ENCODE data around the gene KIF16B. TPM values are rescaled to one million over a fixed set of nuclear protein-coding genes. Genes with fewer than 3 reads are reported as not detected.
"Not testable (repeated sequence)": the region's sequence is repeated elsewhere in the genome, so short reads cannot be mapped to it uniquely, and the experiment has no call there.

KIF16B gene
- polyA plus RNA-seq, 1 donor, result 25.0 TPM

DNA sequence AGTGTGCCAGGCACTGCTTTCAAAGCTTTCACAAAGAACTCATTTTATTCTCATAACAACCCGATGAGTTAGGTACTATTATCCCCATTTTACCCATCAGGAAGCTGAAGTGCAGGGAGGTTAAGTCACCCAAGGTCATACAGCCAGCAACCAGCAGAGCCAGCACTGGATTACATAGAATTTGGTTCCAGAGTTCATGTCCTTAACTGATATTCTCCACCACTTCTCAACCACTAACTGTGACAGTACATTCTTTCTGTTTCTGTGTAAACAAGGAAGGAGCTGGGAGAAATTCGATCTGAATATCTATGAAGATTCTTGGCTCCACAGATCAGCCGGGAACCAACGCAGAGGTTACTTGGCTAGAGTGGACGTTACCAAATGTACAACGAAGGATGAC, 98.0 kb downstream of the KIF16B start:
- DNase-seq (ENCODE audit: low read depth), result no peak

DNA sequence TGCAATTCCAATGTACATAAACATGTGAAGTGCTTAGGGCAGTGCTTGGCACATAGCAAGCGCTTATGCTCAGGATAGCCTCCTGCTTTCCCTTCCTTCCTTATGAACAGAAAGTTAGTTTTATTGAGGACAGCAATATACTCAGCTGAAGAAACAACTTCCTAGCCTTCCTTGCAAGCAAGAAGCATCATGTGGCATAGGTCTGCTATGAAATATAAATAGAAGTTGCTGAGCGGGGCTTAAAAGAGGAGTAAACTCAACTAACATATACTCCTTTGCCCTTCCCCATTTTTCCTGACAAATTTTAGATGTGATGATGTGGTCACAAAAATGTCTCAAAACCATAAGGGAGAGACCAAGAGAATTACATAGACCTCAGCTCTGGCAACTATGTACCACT, 98.9 kb downstream of the KIF16B start:
- no peak for DNase-seq (ENCODE audit: low read depth)

DNA sequence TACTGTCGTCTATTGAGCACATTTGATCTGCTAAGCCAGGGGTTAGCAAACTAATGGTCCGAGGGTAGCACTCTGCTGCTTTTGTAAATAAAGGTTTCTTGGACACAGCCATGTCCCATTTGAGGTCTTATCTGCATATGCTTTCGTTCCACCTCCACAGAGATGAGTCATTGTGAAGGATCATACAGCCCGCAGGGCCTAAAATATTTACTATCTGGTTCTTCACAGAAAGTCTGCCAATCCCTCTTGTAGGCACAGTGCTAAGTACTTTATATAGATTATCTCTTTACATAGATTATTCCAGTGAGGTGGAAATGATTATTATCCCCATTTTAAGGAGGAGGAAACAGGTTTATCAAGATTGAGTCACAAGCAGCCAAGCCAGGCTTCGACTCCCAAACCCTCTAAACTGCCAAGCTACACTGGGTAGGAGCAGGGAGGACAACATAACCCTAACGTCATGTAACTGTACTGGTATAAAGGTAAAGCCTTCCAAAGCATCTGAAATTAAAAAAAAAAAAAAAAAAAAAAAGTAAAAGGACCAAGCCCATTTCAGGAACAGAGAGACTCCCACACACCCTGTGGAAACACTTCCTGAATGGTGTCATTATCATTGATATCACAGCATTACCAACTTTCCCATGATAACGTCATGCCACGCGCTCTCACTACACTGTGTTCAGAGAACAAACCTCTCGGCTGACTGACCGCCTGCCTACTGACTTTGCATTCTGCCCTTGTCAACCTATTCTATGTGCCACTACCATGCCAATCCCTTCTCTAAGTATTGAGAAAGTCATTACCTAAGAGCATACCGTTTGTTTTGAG, 101.0 kb downstream of the KIF16B start:
- DNase-seq (ENCODE audit: low read depth), result no peak

DNA sequence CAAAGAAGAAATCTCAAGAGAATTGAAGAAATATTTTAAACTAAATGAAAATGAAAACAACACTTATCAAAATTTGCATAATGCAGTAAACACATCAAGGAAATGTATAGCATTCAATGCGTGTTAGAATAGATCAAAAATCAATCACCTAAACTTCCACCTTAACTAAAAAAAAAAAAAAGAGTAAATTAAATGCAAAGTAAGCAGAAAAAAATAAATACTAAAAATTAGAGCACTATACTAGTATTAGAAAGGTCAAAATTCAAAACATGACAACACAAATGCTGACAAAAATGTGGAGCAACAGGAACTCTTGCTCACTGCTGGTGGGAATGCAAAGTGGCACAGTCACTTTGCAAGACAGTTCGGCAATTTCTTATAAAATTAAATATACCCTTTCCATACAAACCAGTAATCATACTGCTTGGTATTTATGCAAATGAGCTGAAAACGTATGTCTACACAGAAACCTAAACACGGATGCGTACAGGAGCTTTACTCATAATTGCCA, 103.8 kb downstream of the KIF16B start:
- no peak for DNase-seq (ENCODE audit: low read depth)

DNA sequence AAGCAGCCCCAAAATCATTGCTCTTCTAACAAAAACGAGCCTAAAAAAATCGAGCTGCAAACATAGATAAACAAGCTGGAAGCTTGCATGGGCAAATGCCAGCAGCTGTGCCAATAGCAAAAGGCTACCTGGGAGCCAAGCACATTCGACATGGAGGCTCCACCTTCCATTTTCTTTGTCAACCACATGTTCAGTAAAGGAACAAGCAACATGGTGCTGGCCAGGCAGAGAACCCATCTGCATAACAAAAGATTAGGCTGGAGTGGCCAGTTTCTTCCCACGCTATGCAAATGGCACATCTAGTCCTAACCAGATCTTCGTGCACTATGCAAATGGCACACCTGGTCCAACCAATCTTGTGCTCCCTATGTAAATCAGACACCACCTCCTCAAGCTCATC, 110.5 kb downstream of the KIF16B start:
- no peak for DNase-seq (ENCODE audit: low read depth)

DNA sequence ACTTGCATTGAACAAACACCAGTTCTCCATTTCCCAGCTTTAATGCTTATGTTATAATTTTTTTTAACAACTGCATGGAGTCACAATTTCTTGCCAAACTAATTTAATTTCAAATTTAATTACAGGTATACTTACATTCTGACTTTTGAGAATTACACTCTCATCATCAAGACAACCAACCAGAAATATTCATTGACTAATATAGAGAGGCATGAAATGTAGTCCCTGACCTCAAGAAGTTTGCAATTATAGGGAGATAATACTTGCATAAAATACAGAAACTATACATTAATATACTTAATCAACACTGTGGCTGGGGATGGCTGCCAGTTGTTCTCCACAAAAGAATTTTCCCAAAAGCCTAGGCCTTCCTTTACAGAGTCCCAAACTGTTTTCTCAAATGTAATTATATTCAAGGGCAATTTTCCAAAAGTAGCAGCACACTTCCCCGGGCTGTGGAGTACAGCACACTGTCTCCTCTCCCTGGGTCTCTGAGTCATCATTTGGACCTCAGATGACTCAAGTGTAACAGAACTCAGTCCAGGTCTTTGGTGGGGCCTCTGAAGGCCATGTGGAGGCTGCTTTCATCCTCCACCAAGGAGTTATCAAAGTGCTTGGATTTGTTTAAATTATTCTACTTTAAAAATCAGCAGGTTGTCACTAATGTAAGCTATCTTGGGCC, 114.1 kb downstream of the KIF16B start:
- peak; percentile 31 for DNase-seq (ENCODE audit: low read depth)

DNA sequence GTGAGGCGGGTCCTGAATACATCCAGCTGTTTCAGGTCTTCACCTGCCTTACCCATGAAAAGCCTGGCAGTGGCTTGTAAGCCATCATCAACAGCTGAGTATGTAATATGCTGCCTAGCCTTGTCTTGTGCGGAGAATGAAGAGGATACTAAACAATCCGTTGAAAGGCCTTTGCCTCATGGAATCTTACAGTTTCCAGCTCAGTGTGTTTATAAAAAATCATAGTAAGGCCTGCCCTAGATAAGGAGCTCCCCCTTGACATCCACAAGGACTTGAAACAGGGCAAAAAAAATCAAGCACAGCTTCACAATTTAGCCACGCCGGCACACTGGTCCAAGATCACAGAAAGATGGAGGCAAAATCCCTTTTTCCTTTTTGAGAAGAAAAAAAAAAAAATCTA, 115.7 kb downstream of the KIF16B start:
- no peak for DNase-seq (ENCODE audit: low read depth)

DNA sequence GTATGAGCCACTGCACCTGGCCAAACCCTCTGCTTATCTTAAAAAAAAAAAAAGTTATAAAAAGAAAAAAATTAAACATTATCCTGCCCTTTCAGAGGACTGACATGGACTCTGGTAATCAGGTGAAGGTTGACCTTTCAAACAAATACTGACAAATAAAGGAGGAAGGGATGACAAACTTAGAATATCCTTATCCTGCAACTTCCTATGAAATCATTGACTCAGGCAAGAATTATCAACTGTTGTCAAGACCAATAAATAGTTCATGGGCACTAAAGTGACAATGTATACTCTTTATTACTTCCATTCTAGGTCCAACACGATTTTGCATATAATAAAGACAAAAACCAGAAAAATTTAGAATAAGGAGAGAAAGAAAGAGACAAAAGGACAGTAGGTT, 117.9 kb downstream of the KIF16B start:
- DNase-seq (ENCODE audit: low read depth), result no peak

DNA sequence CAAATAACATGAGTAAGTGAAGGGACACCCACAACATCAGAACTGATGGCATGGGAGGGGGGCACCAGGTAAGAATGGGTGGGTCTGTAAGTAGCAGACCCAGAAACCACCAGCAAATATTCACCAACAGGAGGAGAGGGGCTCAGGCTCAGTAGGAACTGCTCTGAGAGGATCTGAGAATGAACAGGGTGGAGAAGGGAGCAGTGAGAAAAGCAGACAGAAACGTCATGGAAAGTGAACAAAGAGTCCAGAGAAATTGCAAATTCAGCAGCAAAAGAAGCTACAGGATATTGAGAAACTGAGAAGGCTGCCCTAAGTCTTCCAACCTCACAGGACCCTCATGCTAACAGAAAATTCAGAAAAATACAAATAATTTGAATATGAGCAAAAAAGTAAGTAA, 121.3 kb downstream of the KIF16B start:
- DNase-seq (ENCODE audit: low read depth), result no peak

DNA sequence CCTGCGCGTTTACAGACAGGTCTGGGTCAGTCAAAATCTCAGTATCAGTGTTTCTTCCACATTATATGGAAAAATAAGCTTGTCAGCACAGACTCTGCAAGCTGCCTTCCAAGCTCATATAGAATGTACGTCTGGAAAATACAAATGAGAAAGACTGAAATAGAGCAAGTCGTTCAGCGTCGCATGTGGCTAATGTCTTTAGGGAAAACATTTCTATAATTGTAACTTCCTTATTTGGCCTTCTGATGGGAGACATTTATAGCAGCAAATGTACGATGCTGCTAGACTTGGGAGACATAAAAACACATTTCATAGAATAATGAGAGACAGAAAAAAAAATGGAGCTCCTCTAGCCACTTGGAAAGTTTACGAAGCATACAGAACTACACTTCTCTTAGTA, 122.2 kb downstream of the KIF16B start:
- no peak for DNase-seq (ENCODE audit: low read depth)

DNA sequence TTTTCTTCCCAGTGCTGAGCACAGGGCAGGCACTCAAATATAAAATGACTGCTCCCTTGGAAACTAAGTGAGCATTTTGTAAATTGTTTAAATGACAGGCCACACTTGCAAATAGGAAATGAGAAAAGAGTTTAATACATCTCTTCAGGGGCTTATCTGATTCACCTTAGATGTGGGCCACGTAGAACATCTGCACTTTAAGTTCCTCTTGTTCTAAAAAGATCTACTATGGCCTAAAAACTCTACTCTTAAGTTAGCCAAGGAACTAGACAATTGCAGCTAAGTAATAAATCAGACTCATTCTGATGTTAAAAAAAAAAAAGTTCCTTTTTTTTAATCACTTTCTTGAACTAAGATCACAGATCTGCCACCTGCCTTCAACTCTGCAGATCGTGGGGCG, 126.3 kb downstream of the KIF16B start:
- no peak for DNase-seq (ENCODE audit: low read depth)

DNA sequence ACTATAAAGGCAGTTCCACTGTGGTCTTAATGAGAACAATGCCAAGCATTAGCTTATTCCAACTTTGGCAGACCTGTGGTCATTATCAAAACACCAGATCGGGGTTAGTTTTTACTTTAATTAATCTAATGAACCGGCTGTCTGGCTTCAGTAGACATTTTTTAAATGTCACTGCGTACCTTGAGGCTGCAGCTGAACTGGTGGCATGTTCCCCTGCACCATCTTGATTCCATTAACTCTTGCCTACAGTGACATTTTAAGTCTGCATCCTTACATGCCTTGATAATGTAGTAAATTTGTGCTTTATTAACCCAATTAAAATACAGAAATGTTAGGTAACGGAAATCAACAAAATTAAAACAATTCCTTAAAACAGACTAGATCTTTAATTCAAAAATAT, 127.0 kb downstream of the KIF16B start:
- no peak for DNase-seq (ENCODE audit: low read depth)

DNA sequence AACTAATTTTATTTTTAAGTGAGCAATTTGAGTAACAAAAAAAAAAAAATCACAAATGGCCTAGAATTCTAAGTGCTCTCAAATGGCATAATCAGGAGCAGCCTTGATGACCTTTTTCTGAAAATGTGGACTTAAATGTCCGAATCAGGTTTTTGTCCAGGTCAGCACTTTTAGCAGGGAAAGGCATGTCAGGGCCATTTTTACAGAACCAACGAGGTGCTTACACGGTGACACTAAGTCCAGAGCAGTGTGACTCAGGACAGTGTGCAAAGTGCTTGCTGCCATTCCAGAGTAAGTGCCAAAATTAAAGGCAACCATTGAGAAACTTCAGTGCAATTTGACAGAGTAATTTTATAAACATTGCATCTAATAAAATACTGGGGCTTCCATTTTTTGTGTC, 127.8 kb downstream of the KIF16B start:
- DNase-seq (ENCODE audit: low read depth), result no peak

DNA sequence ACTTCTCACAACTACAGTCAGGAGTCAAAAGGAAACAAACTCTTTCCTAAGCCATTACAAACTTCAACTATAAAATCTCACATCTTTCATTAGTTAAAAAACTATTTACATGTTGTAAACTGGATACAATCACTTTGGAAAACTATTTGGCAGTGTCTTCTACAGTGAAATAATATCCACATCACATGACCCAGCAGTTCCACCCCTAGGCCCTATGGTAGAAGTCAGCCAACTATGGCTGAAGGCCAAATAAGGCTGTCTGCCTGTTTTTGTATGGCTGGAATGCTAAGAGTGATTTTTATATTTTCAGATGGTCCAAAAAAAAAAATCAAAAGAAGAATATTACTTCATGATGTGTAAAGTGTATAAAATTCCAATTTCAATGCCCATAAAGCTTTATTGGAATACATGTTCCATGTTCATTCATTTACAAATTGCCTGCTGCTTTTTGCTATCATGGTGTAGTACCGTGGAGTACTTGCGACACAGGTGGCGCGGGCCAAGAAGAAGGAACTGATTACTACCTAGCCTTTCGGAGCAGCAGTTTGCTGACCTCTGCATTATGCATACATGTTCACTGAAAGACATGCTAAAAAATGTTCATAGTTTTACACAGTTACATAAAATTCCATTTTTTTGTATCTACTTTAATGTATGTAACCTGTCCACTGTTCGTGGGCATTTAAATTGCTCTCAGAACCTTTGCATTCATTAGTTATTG, 129.0 kb downstream of the KIF16B start:
- DNase-seq (ENCODE audit: low read depth), result peak; percentile 71

DNA sequence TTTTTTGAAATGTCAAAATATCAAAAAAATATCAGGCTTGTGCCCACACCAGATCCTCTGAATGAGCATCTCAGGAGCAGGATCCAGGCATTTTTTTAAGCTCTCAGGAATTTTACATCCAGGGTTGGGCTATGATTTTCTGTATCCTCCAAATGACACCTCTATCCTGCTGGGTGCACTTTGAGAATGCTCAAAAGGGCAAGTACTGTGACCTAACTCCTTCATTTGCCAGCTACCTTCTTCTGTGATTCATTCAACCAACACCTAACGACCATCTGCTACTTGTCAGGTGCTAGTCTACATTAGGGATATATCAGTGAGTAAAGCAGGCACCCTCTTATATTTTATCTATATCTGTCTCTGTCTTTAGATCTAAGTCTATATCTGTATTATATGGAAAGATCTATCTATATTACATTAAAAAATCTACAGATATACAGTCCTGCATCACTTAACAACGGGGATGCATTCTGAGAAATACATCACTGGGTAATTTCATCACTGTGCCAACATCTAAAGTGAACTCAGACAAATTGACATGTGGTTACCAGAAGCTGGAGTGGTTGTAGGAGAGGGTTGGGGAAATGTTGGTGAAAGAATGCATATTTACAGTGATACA, 131.6 kb downstream of the KIF16B start:
- DNase-seq (ENCODE audit: low read depth), result no peak

DNA sequence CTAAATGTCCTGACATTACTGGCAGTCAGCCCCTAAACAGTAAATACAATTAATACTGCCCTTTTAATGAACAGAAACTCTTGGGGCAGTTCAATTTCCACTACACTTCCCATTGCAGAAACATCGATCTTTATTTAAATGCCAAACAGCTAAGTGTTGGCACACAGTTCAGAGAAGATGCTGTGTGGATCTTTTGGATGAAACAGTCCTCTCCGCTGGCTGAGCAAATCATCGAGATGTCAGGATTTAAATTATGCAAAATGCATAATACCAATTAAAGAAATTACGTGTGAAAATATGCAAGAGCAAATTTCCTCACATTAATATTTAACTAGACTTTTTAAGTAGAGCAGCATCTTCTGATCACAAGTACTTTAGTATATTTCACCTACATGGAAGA, 132.6 kb downstream of the KIF16B start:
- DNase-seq (ENCODE audit: low read depth), result no peak

DNA sequence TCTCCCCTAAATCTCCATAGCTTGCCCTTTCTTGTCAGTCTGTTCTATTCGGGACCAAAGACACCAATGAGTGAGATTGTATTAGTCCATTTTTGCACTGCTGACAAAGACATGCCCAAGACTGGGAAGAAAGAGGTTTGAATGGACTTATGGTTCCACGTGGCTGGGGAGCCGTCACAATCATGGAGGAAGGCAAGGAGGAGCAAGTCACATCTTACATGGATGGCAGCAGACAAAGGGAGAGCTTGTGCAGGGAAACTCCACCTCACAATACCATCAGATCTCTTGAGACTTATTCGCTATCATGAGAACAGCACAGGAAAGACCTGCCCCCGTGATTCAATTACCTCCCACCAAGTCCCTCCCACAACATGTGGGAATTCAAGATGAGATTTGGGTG, 133.7 kb downstream of the KIF16B start:
- not testable (repeated sequence) for DNase-seq (ENCODE audit: low read depth)

DNA sequence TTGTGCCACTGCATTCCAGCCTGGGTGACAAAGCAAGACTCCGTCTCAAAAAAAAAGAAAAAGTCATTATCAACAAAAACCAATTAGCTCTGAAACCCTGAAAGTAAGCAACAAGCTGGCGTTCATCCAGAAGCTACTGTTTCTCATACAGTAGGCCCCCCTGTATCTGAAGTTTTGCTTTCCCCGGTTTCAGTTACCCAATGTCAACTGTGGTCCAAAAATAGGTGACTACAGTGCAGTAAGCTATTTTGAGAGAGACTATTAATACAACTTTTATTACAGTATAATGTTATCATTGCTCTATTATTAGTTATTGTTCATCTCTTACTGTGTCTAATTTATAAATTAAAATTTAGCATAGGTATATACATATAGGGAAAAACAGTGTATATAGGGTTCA, 135.1 kb downstream of the KIF16B start:
- DNase-seq (ENCODE audit: low read depth), result no peak

DNA sequence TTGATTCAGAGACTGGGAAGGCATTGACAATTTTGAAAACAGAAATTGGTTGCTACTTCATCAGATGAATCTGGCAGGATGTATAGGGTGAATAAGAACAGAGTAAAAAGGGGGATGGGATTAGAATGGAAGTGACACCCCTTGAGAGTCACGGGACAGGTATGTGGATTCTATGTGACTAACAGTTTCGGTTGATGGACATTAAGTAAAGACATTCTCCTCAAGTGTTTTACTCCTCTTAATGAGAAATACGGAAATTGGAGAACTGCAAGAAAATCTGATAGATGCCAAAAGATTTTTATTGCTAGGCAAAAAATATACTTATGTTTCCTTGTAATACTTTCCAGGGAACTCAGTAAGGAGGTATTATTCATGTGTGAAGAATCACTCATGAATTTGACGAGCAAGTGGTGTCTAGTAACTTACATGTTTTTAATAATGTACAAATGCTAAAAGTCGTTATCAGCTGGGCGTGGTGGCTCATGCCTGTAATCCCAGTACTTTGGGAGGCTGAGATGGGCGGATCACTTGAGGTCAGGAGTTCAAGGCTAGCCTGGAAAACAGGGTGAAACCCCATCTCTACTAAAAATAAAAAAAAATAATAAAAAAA, 135.8 kb downstream of the KIF16B start:
- DNase-seq (ENCODE audit: low read depth), result no peak

DNA sequence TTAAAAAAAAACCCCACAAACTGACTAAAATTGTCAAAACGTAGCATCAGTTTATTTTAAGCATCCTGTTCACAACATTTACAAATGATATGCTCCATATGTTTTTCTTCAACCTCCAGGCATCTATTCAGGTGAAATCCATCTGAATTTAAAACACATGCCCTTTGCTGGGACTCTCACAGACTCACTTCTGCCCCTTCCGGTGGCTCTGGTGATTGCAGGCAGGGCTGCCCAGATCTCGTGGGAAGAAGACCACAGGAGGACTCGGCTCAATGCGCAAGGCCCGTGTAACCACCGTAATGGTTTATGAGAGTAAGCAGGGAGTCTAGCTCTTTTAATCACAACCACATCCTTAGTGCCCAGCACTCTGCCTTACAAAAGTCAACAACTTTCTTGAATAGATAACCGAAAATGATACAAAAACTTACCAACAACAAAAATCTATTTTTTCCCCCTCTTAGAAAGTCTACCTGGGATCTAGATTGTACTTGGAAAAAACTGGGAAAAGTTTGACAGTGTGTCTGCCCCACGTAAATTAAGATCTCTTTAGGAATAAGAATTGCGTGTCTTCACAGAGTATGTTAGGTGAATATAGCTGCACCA, 139.1 kb downstream of the KIF16B start:
- DNase-seq (ENCODE audit: low read depth), result no peak

DNA sequence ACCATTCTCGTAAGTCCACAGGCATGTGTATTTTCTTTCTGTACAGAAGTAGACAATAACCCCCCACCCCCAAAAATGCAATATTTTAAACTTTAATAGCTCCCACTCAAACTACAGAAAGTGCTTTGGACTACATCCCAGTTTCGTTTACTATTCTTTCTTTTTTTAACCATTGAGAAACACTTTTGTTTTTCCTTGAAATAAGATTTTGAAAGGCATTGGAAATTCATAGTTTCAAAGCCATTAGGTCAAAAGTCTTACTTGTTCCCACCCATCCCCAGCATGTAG, 140.0 kb downstream of the KIF16B start:
- no peak for DNase-seq (ENCODE audit: low read depth)
